ENCODE measurements around the gene SPSB3.
A peak's percentile ranks its signal among the peaks of the same experiment; 100 is the strongest.
"Not testable (repeated sequence)": the region's sequence is repeated elsewhere in the genome, so short reads cannot be mapped to it uniquely, and the experiment has no call there.

The SPSB3 gene

GRCh38 chr16:1807626-1808025 is 25.3 kb upstream of the SPSB3 start:
- Mint-ChIP-seq H3K27me3 (ENCODE audit: low read depth) (no peaks in the 10 kb centered on the region), H3K27ac (no peak overlapping the region), H3K4me1 (ENCODE audit: low read depth) (peaks cover 2% of the 10 kb centered on the region), H3K4me3 (no peak overlapping the region), H3K36me3 (ENCODE audit: low read depth) (peaks cover 15% of the 10 kb centered on the region), H3K9me3 (no peaks in the 10 kb centered on the region)
- DNase-seq (ENCODE audit: low spot score): no peak

GRCh38 chr16:1800701-1801100 is 18.3 kb upstream of the SPSB3 start:
- DNase-seq (ENCODE audit: low spot score): no peak
- Mint-ChIP-seq H3K27me3 (ENCODE audit: low read depth) (no peaks in the 10 kb centered on the region), H3K36me3 (ENCODE audit: low read depth) (peaks cover 2% of the 10 kb centered on the region), H3K27ac (no peak overlapping the region), H3K4me1 (ENCODE audit: low read depth) (no peaks in the 10 kb centered on the region), H3K4me3 (no peak overlapping the region), H3K9me3 (peaks cover 13% of the 10 kb centered on the region)

GRCh38 chr16:1799263-1799662 is 16.9 kb upstream of the SPSB3 start:
- not testable (repeated sequence) for H3K4me1 Mint-ChIP-seq (ENCODE audit: low read depth); H3K36me3 Mint-ChIP-seq (ENCODE audit: low read depth); H3K4me3 Mint-ChIP-seq; H3K27me3 Mint-ChIP-seq (ENCODE audit: low read depth); DNase-seq (ENCODE audit: low spot score); H3K27ac Mint-ChIP-seq
- peaks cover 13% of the 10 kb centered on the region for H3K9me3 Mint-ChIP-seq

- H3K36me3 Mint-ChIP-seq (ENCODE audit: low read depth): peaks cover 4% of the 10 kb centered on the region
- peaks cover 13% of the 10 kb centered on the region for H3K9me3 Mint-ChIP-seq
- no peak overlapping the region for H3K4me3 Mint-ChIP-seq
- no peaks in the 10 kb centered on the region for H3K4me1 Mint-ChIP-seq (ENCODE audit: low read depth)
- no peak for DNase-seq (ENCODE audit: low spot score)
- no peaks in the 10 kb centered on the region for H3K27me3 Mint-ChIP-seq (ENCODE audit: low read depth)
- no peak overlapping the region for H3K27ac Mint-ChIP-seq
These were observed 12.7 kb upstream of the SPSB3 start for GRCh38 chr16:1794908-1795666.

GRCh38 chr16:1794221-1794871 is 12.0 kb upstream of the SPSB3 start:
- Mint-ChIP-seq H3K9me3 (peaks cover 10% of the 10 kb centered on the region), H3K36me3 (ENCODE audit: low read depth) (peaks cover 4% of the 10 kb centered on the region), H3K27ac (no peak overlapping the region), H3K4me1 (ENCODE audit: low read depth) (no peaks in the 10 kb centered on the region), H3K4me3 (no peak overlapping the region), H3K27me3 (ENCODE audit: low read depth) (no peaks in the 10 kb centered on the region)
- no peak for DNase-seq (ENCODE audit: low spot score)

GRCh38 chr16:1793578-1794220 is 11.3 kb upstream of the SPSB3 start, which contains the start of gene IGFALS:
IGFALS (minus strand) TSS chr16:1793705; CDS start chr16:1793652, 53 bp downstream.
- DNase-seq (ENCODE audit: low spot score): no peak
- Mint-ChIP-seq H3K9me3 (peaks cover 3% of the 10 kb centered on the region), H3K27ac (no peak within 1 kb of the TSS), H3K4me3 (no peak within 1 kb of the TSS), H3K36me3 (ENCODE audit: low read depth) (peaks cover 6% of the 10 kb centered on the region), H3K4me1 (ENCODE audit: low read depth) (no peaks in the 10 kb centered on the region), H3K27me3 (ENCODE audit: low read depth) (no peaks in the 10 kb centered on the region)

GRCh38 chr16:1792836-1793577 is 10.6 kb upstream of the SPSB3 start:
- no peak overlapping the region for H3K4me3 Mint-ChIP-seq

GRCh38 chr16:1791943-1792812 is 9.8 kb upstream of the SPSB3 start:
- Mint-ChIP-seq H3K4me1 (ENCODE audit: low read depth) (no peaks in the 10 kb centered on the region), H3K36me3 (ENCODE audit: low read depth) (peaks cover 4% of the 10 kb centered on the region), H3K27ac (no peak overlapping the region), H3K27me3 (ENCODE audit: low read depth) (no peaks in the 10 kb centered on the region), H3K4me3 (no peak overlapping the region), H3K9me3 (peaks cover 1% of the 10 kb centered on the region)
- no peak for DNase-seq (ENCODE audit: low spot score)

More at GRCh38 chr16:1792836-1793577, 10.6 kb upstream of the SPSB3 start:
- Mint-ChIP-seq H3K36me3 (ENCODE audit: low read depth) (peaks cover 6% of the 10 kb centered on the region), H3K27ac (no peak overlapping the region), H3K4me1 (ENCODE audit: low read depth) (no peaks in the 10 kb centered on the region), H3K27me3 (ENCODE audit: low read depth) (no peaks in the 10 kb centered on the region), H3K9me3 (peaks cover 3% of the 10 kb centered on the region)
- DNase-seq (ENCODE audit: low spot score): no peak

- DNase-seq (ENCODE audit: low spot score): no peak
- no peaks in the 10 kb centered on the region for H3K4me1 Mint-ChIP-seq (ENCODE audit: low read depth)
- H3K27me3 Mint-ChIP-seq (ENCODE audit: low read depth): no peaks in the 10 kb centered on the region
- no peak overlapping the region for H3K4me3 Mint-ChIP-seq
- H3K36me3 Mint-ChIP-seq (ENCODE audit: low read depth): peaks cover 3% of the 10 kb centered on the region
- H3K9me3 Mint-ChIP-seq: no peaks in the 10 kb centered on the region
- H3K27ac Mint-ChIP-seq: no peak overlapping the region
These were observed 9.0 kb upstream of the SPSB3 start for GRCh38 chr16:1791256-1791942.

- Mint-ChIP-seq H3K36me3 (ENCODE audit: low read depth) (peaks cover 3% of the 10 kb centered on the region), H3K27me3 (ENCODE audit: low read depth) (no peaks in the 10 kb centered on the region), H3K4me3 (no peak overlapping the region), H3K4me1 (ENCODE audit: low read depth) (no peaks in the 10 kb centered on the region), H3K9me3 (no peaks in the 10 kb centered on the region), H3K27ac (no peak overlapping the region)
- DNase-seq (ENCODE audit: low spot score): peak; percentile 3
These were observed 8.4 kb upstream of the SPSB3 start for GRCh38 chr16:1790611-1791255.

- Mint-ChIP-seq H3K27me3 (ENCODE audit: low read depth) (no peaks in the 10 kb centered on the region), H3K4me1 (ENCODE audit: low read depth) (no peaks in the 10 kb centered on the region), H3K4me3 (no peak overlapping the region), H3K9me3 (no peaks in the 10 kb centered on the region), H3K36me3 (ENCODE audit: low read depth) (peaks cover 3% of the 10 kb centered on the region), H3K27ac (no peak overlapping the region)
- no peak for DNase-seq (ENCODE audit: low spot score)
These were observed 7.9 kb upstream of the SPSB3 start for GRCh38 chr16:1790261-1790610.

GRCh38 chr16:1789643-1790045 is 7.3 kb upstream of the SPSB3 start:
- DNase-seq (ENCODE audit: low spot score): no peak
- no peaks in the 10 kb centered on the region for H3K9me3 Mint-ChIP-seq
- no peaks in the 10 kb centered on the region for H3K27me3 Mint-ChIP-seq (ENCODE audit: low read depth)
- H3K4me1 Mint-ChIP-seq (ENCODE audit: low read depth): no peaks in the 10 kb centered on the region
- H3K4me3 Mint-ChIP-seq: no peak overlapping the region
- peaks cover 6% of the 10 kb centered on the region for H3K36me3 Mint-ChIP-seq (ENCODE audit: low read depth)
- H3K27ac Mint-ChIP-seq: no peak overlapping the region

Measured in T-helper 2 cell treated with Interferon-gamma antibody and Interleukin-4, amounts not matched to agents 5 μg/mL and 100 μg/mL, for 36 hours (primary cell).